ENCODE results near the gene POM121L2. TPM values are rescaled to one million over a fixed set of nuclear protein-coding genes. Genes with fewer than 3 reads are reported as not detected.
A peak's percentile ranks its signal among the peaks of the same experiment; 100 is the strongest.

POM121L2 gene
- total and polyA plus RNA-seq, 9 of the 15 experiments (the other 6 are each of a cell fraction or from before 2014, with no cell fraction given) = 0.23 to 0.45 TPM; not detected in 7

- TF ChIP-seq, protein P1, sequence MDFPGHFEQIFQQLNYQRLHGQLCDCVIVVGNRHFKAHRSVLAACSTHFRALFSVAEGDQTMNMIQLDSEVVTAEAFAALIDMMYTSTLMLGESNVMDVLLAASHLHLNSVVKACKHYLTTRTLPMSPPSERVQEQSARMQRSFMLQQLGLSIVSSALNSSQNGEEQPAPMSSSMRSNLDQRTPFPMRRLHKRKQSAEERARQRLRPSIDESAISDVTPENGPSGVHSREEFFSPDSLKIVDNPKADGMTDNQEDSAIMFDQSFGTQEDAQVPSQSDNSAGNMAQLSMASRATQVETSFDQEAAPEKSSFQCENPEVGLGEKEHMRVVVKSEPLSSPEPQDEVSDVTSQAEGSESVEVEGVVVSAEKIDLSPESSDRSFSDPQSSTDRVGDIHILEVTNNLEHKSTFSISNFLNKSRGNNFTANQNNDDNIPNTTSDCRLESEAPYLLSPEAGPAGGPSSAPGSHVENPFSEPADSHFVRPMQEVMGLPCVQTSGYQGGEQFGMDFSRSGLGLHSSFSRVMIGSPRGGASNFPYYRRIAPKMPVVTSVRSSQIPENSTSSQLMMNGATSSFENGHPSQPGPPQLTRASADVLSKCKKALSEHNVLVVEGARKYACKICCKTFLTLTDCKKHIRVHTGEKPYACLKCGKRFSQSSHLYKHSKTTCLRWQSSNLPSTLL (IDR thresholded peaks at IDR 0.05) = no peak
- no peak for TF ChIP-seq MCM7 (IDR thresholded peaks at IDR 0.05)
- no peak for TF ChIP-seq KDM4B (IDR thresholded peaks at IDR 0.05; ENCODE audit: borderline replicate concordance in 2 of 2, low read depth in 1 of 2)
- TF ChIP-seq HNRNPUL1 (IDR thresholded peaks at IDR 0.05; ENCODE audit: low read length) = no peak; the same call in 1 of the 2 replicates
- TF ChIP-seq, protein P2, sequence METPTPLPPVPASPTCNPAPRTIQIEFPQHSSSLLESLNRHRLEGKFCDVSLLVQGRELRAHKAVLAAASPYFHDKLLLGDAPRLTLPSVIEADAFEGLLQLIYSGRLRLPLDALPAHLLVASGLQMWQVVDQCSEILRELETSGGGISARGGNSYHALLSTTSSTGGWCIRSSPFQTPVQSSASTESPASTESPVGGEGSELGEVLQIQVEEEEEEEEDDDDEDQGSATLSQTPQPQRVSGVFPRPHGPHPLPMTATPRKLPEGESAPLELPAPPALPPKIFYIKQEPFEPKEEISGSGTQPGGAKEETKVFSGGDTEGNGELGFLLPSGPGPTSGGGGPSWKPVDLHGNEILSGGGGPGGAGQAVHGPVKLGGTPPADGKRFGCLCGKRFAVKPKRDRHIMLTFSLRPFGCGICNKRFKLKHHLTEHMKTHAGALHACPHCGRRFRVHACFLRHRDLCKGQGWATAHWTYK (CRISPR knock-in tag; IDR thresholded peaks at IDR 0.05) = no peak
- no peak for TF ChIP-seq MLX (CRISPR knock-in tag; conservative IDR thresholded peaks at IDR 0.05)
- TF ChIP-seq ZZZ3 (IDR thresholded peaks at IDR 0.05) = no peak
- no peak for TF ChIP-seq RBM25 (IDR thresholded peaks at IDR 0.05; ENCODE audit: low read depth, low read length, severe bottlenecking)
- TF ChIP-seq POLR2A (conservative IDR thresholded peaks at IDR 0.05) = no peak; the same call in 1 of the 2 replicates
- TF ChIP-seq FIP1L1 (IDR thresholded peaks at IDR 0.05; ENCODE audit: low read depth, low read length, poor library complexity, severe bottlenecking) = no peak
- TF ChIP-seq NFIC (IDR thresholded peaks at IDR 0.05) = no peak
- TF ChIP-seq MLLT1 (IDR thresholded peaks at IDR 0.05) = peak in 1 of 2 experiments; percentile 9; a peak in 1 of 4 replicates
- no peak for TF ChIP-seq MCM5 (IDR thresholded peaks at IDR 0.05; ENCODE audit: low read depth)
- TF ChIP-seq RBBP5 (IDR thresholded peaks at IDR 0.05; ENCODE audit: borderline replicate concordance, insufficient read depth, low read length, poor library complexity, severe bottlenecking) = peak; percentile 48
- TF ChIP-seq ZNF316 (IDR thresholded peaks at IDR 0.05) = no peak
- TF ChIP-seq ZNF785 (CRISPR knock-in tag; IDR thresholded peaks at IDR 0.05) = no peak
- no peak for TF ChIP-seq PURB (CRISPR knock-in tag; IDR thresholded peaks at IDR 0.05; ENCODE audit: low read depth)
- no peak for TF ChIP-seq CREM (IDR thresholded peaks at IDR 0.05; ENCODE audit: low read depth)
- no peak for TF ChIP-seq HNRNPH1 (optimal IDR thresholded peaks at IDR 0.05; ENCODE audit: low read depth, low read length)
- no peak for TF ChIP-seq ZNF140 (CRISPR knock-in tag; IDR thresholded peaks at IDR 0.05)
- TF ChIP-seq ZNF311 (CRISPR knock-in tag; IDR thresholded peaks at IDR 0.05) = no peak
- TF ChIP-seq, protein P3, sequence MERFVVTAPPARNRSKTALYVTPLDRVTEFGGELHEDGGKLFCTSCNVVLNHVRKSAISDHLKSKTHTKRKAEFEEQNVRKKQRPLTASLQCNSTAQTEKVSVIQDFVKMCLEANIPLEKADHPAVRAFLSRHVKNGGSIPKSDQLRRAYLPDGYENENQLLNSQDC (CRISPR knock-in tag; IDR thresholded peaks at IDR 0.05) = no peak
These were observed 32.5 kb downstream of the POM121L2 start (continued) for GRCh38 chr6:27279513-27280063.
